HG03520 (cell line): ENCODE measurements around the gene GGT6.

ENCODE experiments used
- ATAC-seq: cut with Tn5 transposase; IDR thresholded peaks from one replicate; pipeline ENCODE4 v1.9.1; 2021; ENCODE audit warnings: mild to moderate bottlenecking, moderate library complexity; ENCODE audit not compliant: unreplicated experiment

GGT6 gene

GRCh38 chr17:4509923-4510617 is 50.3 kb downstream of the GGT6 start:
- ATAC-seq: no peak

- no peak for ATAC-seq
Observed at GRCh38 chr17:4509401-4509800, 51.0 kb downstream of the GGT6 start.

GRCh38 chr17:4508207-4508606 is 52.2 kb downstream of the GGT6 start:
- ATAC-seq: no peak

- no peak for ATAC-seq
Observed at GRCh38 chr17:4507361-4508111, 52.8 kb downstream of the GGT6 start.
